NCI-H524 (cell line): ENCODE data around the gene KDM4D.
"Not testable (repeated sequence)": the region's sequence is repeated elsewhere in the genome, so short reads cannot be mapped to it uniquely, and the experiment has no call there.

Experiments
- DNase-seq, 2 experiments: peaks; one replicate each; lab custom pipeline; 2025; lab: John Stamatoyannopoulos, UW

KDM4D gene

DNA sequence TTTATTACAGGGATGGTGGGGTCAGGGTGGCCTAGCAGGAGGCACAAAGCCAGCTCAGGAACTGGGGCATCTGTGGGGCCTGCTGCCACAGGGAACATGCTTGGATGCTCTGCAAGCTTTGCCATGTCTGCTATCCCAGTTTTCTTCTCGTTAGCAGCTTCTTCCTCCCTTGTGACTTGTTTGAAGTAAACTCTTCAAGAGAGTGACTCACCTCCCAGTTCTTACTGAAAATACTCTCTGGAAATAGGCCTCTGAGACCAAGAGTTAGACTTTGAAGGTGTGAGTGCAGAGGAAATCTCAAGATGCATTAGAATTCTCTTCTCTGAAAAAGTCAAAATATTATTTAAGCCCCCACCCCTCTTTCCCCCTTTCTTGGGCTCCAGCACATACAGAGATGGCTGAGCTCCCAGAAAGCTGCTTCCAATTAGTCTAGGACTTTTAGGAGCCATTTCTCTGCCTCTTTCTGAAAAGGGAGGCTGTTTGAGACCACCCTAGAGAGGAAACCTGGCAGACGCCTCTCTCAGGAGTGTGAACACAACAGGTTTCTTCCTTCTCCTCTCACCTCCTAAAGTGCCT is 15.3 kb upstream of the KDM4D start:
- DNase-seq, result no peak

DNA sequence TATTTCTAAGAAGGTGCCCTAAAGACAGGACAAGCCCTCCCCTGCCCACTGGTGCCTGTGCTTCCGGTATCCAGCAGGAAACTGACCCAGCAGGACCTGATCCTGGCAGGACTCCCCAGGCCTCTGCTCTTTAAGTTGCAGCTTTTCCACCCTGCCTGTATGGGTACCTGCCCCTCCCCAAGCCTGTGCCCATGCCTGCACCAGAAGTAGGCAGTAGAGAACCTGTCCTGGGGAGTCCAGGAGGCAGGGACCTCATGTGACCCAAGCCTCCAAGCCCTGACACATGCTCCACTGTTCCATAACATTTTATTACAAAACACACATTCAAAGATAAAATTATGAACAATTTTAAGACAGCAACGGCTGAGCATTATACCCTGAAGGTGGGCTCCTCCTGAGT is 14.3 kb upstream of the KDM4D start:
- DNase-seq, result no peak

GRCh38 chr11:94960488-94960887 is 13.0 kb upstream of the KDM4D start:
- DNase-seq, result no peak

GRCh38 chr11:94961255-94961654 is 12.3 kb upstream of the KDM4D start:
- peak; percentile 82 to 94 for DNase-seq

GRCh38 chr11:94964934-94965333 is 8.6 kb upstream of the KDM4D start:
- DNase-seq, result no peak

GRCh38 chr11:94968334-94968958 is 5.1 kb upstream of the KDM4D start:
- no peak for DNase-seq

DNA sequence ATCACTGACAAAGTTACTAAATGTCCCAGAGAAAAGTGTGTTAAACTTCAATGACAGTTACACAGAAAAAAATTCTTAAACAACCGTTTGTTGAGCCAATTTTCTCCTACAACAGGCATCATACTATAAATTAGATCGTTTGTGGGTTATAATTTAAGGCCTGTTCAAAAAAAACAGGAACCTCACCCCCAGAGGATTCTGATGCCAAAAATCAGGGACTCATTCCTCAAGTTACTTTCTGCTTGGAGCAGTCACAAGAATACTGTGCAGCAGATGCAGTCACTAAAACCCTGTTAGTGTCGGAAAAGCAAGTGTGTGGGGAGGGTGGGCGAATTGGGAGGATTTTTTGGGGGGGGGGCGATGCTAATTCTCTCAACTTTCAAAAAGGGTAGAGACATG is 810 bp upstream of the KDM4D start:
- no peak for DNase-seq

DNA sequence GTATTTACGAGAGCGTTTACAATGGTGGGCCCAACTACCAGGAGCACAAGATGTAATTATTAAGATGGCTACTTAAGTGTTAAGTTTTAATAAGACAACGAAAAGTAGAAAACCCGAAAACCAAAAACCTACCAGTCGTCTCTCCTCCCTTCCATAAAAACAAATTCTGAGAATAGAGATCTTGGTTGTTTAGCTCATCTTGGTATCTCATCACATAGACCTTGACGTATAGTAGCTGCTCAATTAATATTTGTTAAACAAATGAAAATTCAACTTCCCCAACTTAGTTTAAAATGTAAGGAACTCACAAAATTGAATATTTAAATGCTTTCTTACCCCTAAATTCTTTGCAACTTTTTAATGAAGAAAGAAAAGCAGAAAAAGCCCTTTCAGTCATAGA is 669 bp downstream of the KDM4D start:
- no peak for DNase-seq

DNA sequence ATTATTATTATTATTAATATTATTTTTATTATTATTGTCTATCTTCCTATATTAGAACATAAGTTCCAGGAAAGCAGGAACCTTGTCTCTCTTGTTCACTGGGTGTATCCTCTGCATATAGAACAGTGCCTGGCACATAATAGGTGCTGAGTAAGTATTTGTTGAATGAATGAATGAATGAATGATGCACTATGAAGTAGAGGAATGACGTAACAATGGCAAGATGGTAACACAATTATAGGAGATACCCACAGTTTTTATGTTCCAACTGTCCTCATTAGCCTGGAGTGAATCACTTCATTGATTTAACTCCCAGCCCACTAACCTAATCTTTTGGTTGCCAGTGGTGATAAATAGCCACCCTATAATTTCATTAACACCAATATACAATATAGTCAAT is 2.1 kb downstream of the KDM4D start:
- no peak for DNase-seq

GRCh38 chr11:94987378-94987777 is 13.9 kb downstream of the KDM4D start:
- no peak for DNase-seq

DNA sequence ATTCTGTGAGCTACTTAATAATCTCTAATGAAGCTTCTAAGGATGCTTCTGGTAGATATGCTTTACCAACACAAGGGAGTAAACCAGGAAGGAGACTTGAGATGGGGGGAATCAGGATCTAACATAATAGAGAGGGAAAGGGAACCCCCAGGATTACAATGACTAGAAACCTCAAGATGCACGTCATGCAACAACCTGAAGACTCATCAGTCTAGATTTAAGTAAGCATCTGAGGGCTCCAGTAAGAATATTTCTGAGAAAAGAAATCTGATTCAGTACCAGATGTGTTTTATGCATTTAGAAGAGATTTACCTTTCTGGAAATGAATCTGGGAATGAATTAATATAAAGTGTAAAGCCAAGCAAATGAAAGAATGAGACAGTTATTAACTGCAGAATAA is 15.2 kb downstream of the KDM4D start:
- no peak for DNase-seq

GRCh38 chr11:94993400-94993943 is 20.0 kb downstream of the KDM4D start:
- no peak for DNase-seq

DNA sequence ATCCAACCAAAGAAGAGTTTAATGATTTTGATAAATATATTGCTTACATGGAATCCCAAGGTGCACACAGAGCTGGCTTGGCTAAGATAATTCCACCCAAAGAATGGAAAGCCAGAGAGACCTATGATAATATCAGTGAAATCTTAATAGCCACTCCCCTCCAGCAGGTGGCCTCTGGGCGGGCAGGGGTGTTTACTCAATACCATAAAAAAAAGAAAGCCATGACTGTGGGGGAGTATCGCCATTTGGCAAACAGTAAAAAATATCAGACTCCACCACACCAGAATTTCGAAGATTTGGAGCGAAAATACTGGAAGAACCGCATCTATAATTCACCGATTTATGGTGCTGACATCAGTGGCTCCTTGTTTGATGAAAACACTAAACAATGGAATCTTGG is 23.9 kb downstream of the KDM4D start:
- DNase-seq, result no peak

- no peak for DNase-seq
Observed at GRCh38 chr11:94998285-94998684, 24.8 kb downstream of the KDM4D start.

DNA sequence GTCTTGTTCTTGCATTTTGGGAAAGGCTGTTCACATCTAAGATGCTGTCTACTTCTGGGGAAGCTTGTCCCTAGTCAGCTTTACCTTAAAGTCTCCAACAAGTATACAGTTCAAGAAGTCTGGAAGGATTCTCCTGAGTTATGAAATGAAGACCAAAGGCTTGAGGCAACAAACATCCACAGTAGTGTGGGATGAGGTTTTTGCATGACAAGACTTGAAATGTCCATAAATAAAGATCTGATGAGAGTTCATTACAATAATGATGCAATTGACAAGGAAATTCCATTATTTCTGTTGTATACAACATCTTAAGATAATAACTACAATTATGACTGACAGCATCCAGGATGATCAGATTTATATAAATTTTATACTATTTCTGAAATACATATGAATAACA is 30.2 kb downstream of the KDM4D start:
- DNase-seq, result no peak

DNA sequence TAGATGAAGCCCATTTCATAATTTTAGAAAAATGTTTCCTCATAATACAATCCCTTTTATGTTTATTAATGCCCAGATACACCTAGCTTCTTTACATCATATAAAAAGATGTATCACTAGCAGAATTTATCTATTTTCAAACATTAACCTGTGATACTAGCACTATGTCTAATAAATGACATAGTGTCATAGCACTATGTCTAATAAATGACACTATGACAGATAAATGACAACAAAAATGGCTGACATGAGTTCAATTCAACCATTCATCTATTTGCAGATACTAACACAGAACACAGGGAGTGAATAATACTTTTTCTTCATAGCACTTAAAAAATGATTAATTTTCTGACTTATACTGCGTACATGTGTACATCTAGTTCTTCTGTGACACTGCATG is 32.1 kb downstream of the KDM4D start:
- DNase-seq, result no peak

- no peak for DNase-seq
Observed at GRCh38 chr11:95011376-95011775, 37.9 kb downstream of the KDM4D start.

DNA sequence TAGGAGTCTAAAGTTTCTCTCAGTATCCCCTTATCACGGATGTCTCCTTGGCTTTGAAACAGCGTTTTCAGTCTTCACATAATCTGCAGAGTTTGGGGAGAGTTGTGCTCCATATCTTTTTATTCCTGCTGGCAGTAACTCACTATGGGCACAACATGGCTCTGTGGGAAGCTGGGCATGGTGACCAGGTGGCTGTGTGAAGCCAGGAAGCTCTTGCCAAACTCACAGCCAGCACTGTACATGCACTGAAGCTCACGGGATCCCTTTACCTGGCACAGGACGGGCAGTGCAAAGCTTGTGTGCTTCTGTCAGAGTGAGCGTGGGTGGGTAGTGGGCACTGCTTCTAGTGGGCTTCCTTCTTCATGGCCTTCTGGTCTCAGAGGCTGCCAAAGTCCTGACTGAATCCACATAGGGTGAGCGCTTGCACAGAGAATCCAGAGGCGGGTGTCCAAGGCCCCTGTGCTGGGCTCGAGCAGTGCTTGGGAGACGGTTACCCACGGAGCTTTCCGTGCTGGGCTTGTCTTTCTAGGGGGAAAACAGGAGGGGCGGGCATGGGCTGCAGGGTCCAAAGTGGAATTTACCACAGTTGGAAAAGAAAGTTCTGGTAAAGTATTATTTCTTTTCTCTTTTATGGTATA is 40.8 kb downstream of the KDM4D start:
- no peak for DNase-seq

DNA sequence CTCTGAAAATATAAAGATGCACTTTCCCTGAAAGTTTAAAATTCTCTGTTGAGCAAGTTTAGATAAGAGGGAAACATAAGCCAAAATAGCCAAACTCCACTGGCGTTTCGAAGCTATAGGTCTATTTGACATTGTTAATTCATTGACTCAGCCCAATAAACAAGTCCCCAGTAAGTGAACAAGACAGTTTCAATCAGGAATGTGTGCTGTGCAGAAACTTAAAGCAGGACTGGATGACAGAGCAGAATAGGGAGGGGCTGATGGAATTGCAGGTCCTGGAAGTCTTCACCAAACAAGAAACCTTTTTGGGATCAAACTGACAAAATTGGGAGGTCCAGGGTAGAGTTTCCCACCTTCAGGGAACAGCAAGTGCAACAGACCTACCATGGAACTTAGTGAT is 42.6 kb downstream of the KDM4D start:
- no peak for DNase-seq

- DNase-seq, result not testable (repeated sequence)
Observed at GRCh38 chr11:95021468-95021867, 48.0 kb downstream of the KDM4D start.

GRCh38 chr11:95024958-95025357 is 51.4 kb downstream of the KDM4D start, which contains the start of gene KDM4E:
Gene KDM4E, plus strand, starts transcription at chr11:95025258. Its CDS starts 300 bp downstream, at chr11:95025558.
- DNase-seq, result no peak

GRCh38 chr11:95025594-95025993 is 52.1 kb downstream of the KDM4D start:
- not testable (repeated sequence) for DNase-seq

- DNase-seq, result no peak
Observed at GRCh38 chr11:95028357-95028756, 54.8 kb downstream of the KDM4D start.
